GM04504 (cell line): ENCODE results near the gene RNF7.
"Not testable (repeated sequence)": the region's sequence is repeated elsewhere in the genome, so short reads cannot be mapped to it uniquely, and the experiment has no call there.

Experiments
- DNase-seq: peaks from one replicate; pipeline ENCODE4 v3.0.0-alpha.2; 2012; ENCODE audit warnings: low read depth

Gene RNF7

GRCh38 chr3:141782386-141782932 lies 44.4 kb downstream of the RNF7 start:
- no peak for DNase-seq

- no peak for DNase-seq
Observed at GRCh38 chr3:141783632-141784031, 45.5 kb downstream of the RNF7 start.

GRCh38 chr3:141784096-141784495 lies 46.0 kb downstream of the RNF7 start:
- no peak for DNase-seq

- no peak for DNase-seq
Observed at GRCh38 chr3:141784531-141784930, 46.4 kb downstream of the RNF7 start.

GRCh38 chr3:141788149-141788548 lies 50.1 kb downstream of the RNF7 start:
- no peak for DNase-seq

GRCh38 chr3:141788750-141789149 lies 50.7 kb downstream of the RNF7 start:
- DNase-seq: not testable (repeated sequence)

- DNase-seq: no peak
Observed at GRCh38 chr3:141789281-141789680, 51.2 kb downstream of the RNF7 start.

- DNase-seq: no peak
Observed at GRCh38 chr3:141790171-141790570, 52.1 kb downstream of the RNF7 start.

GRCh38 chr3:141792495-141792894 lies 54.4 kb downstream of the RNF7 start:
- no peak for DNase-seq

- no peak for DNase-seq
Observed at GRCh38 chr3:141793476-141794260, 55.6 kb downstream of the RNF7 start.

GRCh38 chr3:141795276-141795675 lies 57.2 kb downstream of the RNF7 start:
- DNase-seq: no peak

- DNase-seq: no peak
Observed at GRCh38 chr3:141795741-141796080, 57.6 kb downstream of the RNF7 start.

- no peak for DNase-seq
Observed at GRCh38 chr3:141796081-141796888, 58.2 kb downstream of the RNF7 start.
